Spleen (tissue), 11 donors: ENCODE data around the gene ACACA. TPM values are rescaled to one million over a fixed set of nuclear protein-coding genes. Genes with fewer than 3 reads are reported as not detected.

ENCODE experiments used
- DNase-seq: peaks from one replicate; pipeline ENCODE4 v3.0.0-alpha.2; 2020
- H3K27ac ChIP-seq, 8 donors: fragments of 200-600 bp; sonication (generic) in 7 of 8; 1 replicate in 4 of 8; 2 replicates in 4 of 8; pipeline versions ENCODE4 v1.5.0 to v1.8.0; 2016 to 2021; ENCODE audit warnings: inconsistent platforms in 4 of 8, mild to moderate bottlenecking in 4 of 8, moderate library complexity in 1 of 8
- H3K27me3 ChIP-seq, 7 donors: fragments of 200-600 bp; sonication (generic) in 6 of 7; replicated peaks in 1 of 7; 1 replicate in 4 of 7; 2 replicates in 3 of 7; pipeline versions ENCODE4 v1.5.0 to v1.8.0; 2016 to 2021; ENCODE audit warnings: inconsistent platforms in 3 of 7, mild to moderate bottlenecking in 1 of 7
- H3K36me3 ChIP-seq, 6 donors: fragments of 200-600 bp; sonication (generic) in 5 of 6; 1 replicate in 4 of 6; 2 replicates in 2 of 6; pipeline versions ENCODE4 v1.5.0 to v1.8.0; 2016 to 2021; ENCODE audit warnings: inconsistent platforms in 2 of 6
- H3K4me1 ChIP-seq, 6 donors: fragments of 200-600 bp; sonication (generic) in 5 of 6; 1 replicate in 3 of 6; 2 replicates in 3 of 6; pipeline versions ENCODE4 v1.5.0 to v1.8.0; 2016 to 2021; ENCODE audit warnings: inconsistent platforms in 3 of 6
- H3K4me3 ChIP-seq, 8 donors: fragments of 200-600 bp; sonication (generic) in 7 of 8; 1 replicate in 4 of 8; 2 replicates in 4 of 8; pipeline versions ENCODE4 v1.5.0 to v1.8.0; 2016 to 2021; ENCODE audit warnings: inconsistent platforms in 4 of 8, mild to moderate bottlenecking in 4 of 8, moderate library complexity in 2 of 8
- H3K9me3 ChIP-seq, 8 donors: fragments of 200-600 bp; sonication (generic) in 7 of 8; 1 replicate in 4 of 8; 2 replicates in 4 of 8; pipeline versions ENCODE4 v1.5.0 to v1.8.0; 2016 to 2021; ENCODE audit warnings: inconsistent platforms in 4 of 8
- CTCF ChIP-seq, 11 experiments: fragments of 200-600 bp in 7 of 11; fragments of 450-650 bp in 4 of 11; sonication (generic) in 4 of 11; IDR thresholded peaks in 8 of 11; conservative IDR thresholded peaks in 3 of 11; 1 replicate in 7 of 11; 2 replicates in 4 of 11; pipeline versions ENCODE4 v1.4.0 to v1.8.0; 2016 to 2021; ENCODE audit warnings: antibody characterized with exemption in 11 of 11, inconsistent platforms in 4 of 11, mild to moderate bottlenecking in 1 of 11
- POLR2A ChIP-seq, 3 donors: fragments of 450-650 bp; IDR thresholded peaks; one replicate each; pipeline ENCODE4 v1.5.1; 2017; ENCODE audit warnings: antibody characterized with exemption in 3 of 3, mild to moderate bottlenecking in 1 of 3
- POLR2AphosphoS5 ChIP-seq, 3 donors: sonication (generic); formaldehyde crosslinking; IDR thresholded peaks; one replicate each; pipeline ENCODE4 v1.5.1; 2017; ENCODE audit warnings: antibody characterized with exemption in 3 of 3
- WGBS, 5 donors: extraction: QIAGEN DNeasy Blood & Tissue Kit in 3 of 5; methylation state at CpG; one replicate each; pipeline versions ENCODE4 v1.1.5 to v1.1.7; 2013 to 2018; 5-methylcytosine and 5-hydroxymethylcytosine counted together
- intact Hi-C: fragments of 100-400 bp; cut with DNase I; formaldehyde crosslinking; loops from one replicate; pipeline ENCODE4 v1.15.0; 2023; ENCODE audit warnings: low total_unique reads
- polyA plus RNA-seq, 3 donors: library from polyadenylated mRNA; stranded (reverse); fragments of 200-250 nt; gene quantifications; one replicate each; pipeline ENCODE4 v1.2.1, GENCODE V29; 2013
- total RNA-seq, 7 donors: library from RNA; depleted of rRNA in 3 of 7; stranded (reverse); fragments of >200 nt in 3 of 7; fragmentation: NEBNext Ultra II Directional in 4 of 7; extraction: Animal tissue kit (Norgen Biotek cat#: 25700) in 4 of 7; gene quantifications; one replicate each; pipeline versions ENCODE4 v1.1.0 to v1.2.1, GENCODE V29; 2016 to 2021
- donor health status: healthy with polysubstance abuse.
- donor health status: DM: no; HTN: no; CAD: no; lungs with moderate emphysema.
- donor health status: DM: no; HTN: no; CAD: no.
- donor health status: Bipolar disorder and iron deficiency.
- donor health status: healthy.
- donor health status: DM: no; HTN: no; CAD: no.
- donor health status: DM: yes; HTN: yes; CAD: no.

ACACA gene
- total and polyA plus RNA-seq, 10 donors, result 3.2 to 50.8 (median 29.2) TPM

GRCh38 chr17:37107406-37108083 is 299.1 kb downstream of the ACACA start:
- intact Hi-C loops, result no loop called here
- Histone ChIP-seq H3K4me3 (no peak overlapping the region), H3K27ac (no peak overlapping the region), H3K36me3 (peaks cover 0 to 87% (median 29%) of the 10 kb centered on the region in 6 donors), H3K27me3 (no peaks in the 10 kb centered on the region), H3K9me3 (no peaks in the 10 kb centered on the region), H3K4me1 (peaks cover 0 to 6% (median 0%) of the 10 kb centered on the region in 6 donors)
- TF ChIP-seq CTCF (IDR thresholded peaks at IDR 0.05 in 8 of 11, conservative IDR thresholded peaks at IDR 0.05 in 3 of 11), result no peak
- TF ChIP-seq POLR2A (IDR thresholded peaks at IDR 0.05), result no peak
- TF ChIP-seq POLR2AphosphoS5 (IDR thresholded peaks at IDR 0.05), result no peak
- no peak for DNase-seq
- 65 to 83% (median 74%) methylated on average over 6 to 7 of the region's 7 CpGs for WGBS, 5 donors

DNA sequence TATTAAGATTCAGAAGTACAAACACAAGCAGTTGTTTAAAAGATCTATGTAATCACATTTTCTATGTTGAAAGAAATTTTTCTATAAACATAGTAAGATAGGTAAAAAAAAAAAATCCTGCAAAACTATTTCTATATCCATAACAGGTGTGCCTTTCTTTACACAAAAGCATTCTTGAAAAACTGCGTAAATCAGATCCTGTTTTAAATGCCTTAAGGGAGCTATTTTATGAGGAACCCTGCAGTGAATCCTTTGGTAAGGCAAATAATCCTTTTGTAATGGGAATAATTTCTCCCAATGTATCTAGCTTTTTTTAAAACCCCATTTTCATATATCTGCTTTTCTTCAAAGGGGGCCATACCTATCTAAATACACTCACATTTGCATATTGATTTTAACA is 300.6 kb downstream of the ACACA start:
- intact Hi-C loops, result no loop called here
- Histone ChIP-seq H3K4me1 (peaks cover 0 to 6% (median 0%) of the 10 kb centered on the region in 6 donors), H3K27ac (no peak overlapping the region), H3K27me3 (no peaks in the 10 kb centered on the region), H3K9me3 (no peaks in the 10 kb centered on the region), H3K36me3 (peaks cover 0 to 83% (median 19%) of the 10 kb centered on the region in 6 donors), H3K4me3 (no peak overlapping the region)
- WGBS, 5 donors, result 94 to 98% (median 96%) methylated on average over 1 of the region's 1 CpG
- no peak for DNase-seq
- TF ChIP-seq POLR2AphosphoS5 (IDR thresholded peaks at IDR 0.05), result no peak
- TF ChIP-seq POLR2A (IDR thresholded peaks at IDR 0.05), result no peak
- no peak for TF ChIP-seq CTCF (IDR thresholded peaks at IDR 0.05 in 8 of 11, conservative IDR thresholded peaks at IDR 0.05 in 3 of 11)

GRCh38 chr17:37103231-37103630 is 303.4 kb downstream of the ACACA start:
- intact Hi-C loops, result no loop called here
- H3K9me3 ChIP-seq, result no peaks in the 10 kb centered on the region

More at GRCh38 chr17:37103231-37103630, 303.4 kb downstream of the ACACA start:
- Histone ChIP-seq H3K4me1 (peaks cover 0 to 6% (median 0%) of the 10 kb centered on the region in 6 donors), H3K36me3 (peaks cover 0 to 57% (median 3%) of the 10 kb centered on the region in 6 donors), H3K4me3 (no peak overlapping the region), H3K27me3 (no peaks in the 10 kb centered on the region), H3K27ac (no peak overlapping the region)
- TF ChIP-seq POLR2AphosphoS5 (IDR thresholded peaks at IDR 0.05) (no peak), POLR2A (IDR thresholded peaks at IDR 0.05) (no peak), CTCF (IDR thresholded peaks at IDR 0.05 in 8 of 11, conservative IDR thresholded peaks at IDR 0.05 in 3 of 11) (no peak)
- 94 to 98% (median 96%) methylated on average over 4 of the region's 4 CpGs for WGBS, 5 donors
- DNase-seq, result no peak
